ENCODE measurements around the gene PXMP2.

DNA sequence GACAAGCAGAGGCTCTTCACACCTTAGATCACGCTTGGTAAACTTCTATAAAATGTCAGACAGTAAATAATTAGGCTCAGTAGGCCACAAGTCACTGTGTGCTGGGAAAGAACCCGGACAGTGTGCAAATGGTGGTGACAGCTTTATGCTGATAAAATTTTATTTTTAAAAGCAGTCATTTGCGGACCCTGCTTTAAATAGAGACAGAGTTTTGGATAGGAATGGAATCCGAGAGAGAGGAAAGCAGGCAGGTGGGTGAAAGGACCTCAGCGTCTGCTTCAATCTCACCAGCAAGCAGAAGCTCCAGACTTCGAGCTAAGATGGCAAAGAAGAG, 52.9 kb downstream of the PXMP2 start:
- TF ChIP-seq, protein P1, sequence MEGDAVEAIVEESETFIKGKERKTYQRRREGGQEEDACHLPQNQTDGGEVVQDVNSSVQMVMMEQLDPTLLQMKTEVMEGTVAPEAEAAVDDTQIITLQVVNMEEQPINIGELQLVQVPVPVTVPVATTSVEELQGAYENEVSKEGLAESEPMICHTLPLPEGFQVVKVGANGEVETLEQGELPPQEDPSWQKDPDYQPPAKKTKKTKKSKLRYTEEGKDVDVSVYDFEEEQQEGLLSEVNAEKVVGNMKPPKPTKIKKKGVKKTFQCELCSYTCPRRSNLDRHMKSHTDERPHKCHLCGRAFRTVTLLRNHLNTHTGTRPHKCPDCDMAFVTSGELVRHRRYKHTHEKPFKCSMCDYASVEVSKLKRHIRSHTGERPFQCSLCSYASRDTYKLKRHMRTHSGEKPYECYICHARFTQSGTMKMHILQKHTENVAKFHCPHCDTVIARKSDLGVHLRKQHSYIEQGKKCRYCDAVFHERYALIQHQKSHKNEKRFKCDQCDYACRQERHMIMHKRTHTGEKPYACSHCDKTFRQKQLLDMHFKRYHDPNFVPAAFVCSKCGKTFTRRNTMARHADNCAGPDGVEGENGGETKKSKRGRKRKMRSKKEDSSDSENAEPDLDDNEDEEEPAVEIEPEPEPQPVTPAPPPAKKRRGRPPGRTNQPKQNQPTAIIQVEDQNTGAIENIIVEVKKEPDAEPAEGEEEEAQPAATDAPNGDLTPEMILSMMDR (IDR thresholded peaks at IDR 0.05; ENCODE audit: insufficient read depth, low read length, poor library complexity, severe bottlenecking), result no peak
- no peak for TF ChIP-seq EZH2phosphoT487 (conservative IDR thresholded peaks at IDR 0.05; ENCODE audit: low read length)

Data from SU-DHL-6 (cell line).